Keratinocyte (primary cell): Measurements from ENCODE around the gene KRTAP10-12. TPM values are rescaled to one million over a fixed set of nuclear protein-coding genes. Genes with fewer than 3 reads are reported as not detected.

Source experiments
- DNase-seq: peaks from one replicate; pipeline ENCODE4 v3.0.0-alpha.2; 2011; ENCODE audit warnings: low read depth, missing footprints, low spot score
- FAIRE-seq: peaks from 2 replicates; lab custom pipeline; 2011; peaks lifted over from hg19 to GRCh38; lab: Jason Lieb, UNC
- H2AFZ ChIP-seq: 2 replicates; pipeline ENCODE4 v1.6.0; 2012; ENCODE audit warnings: low read length, control low read depth, inconsistent platforms; ENCODE audit not compliant: control insufficient read depth
- H3K27ac ChIP-seq: 2 replicates; pipeline ENCODE4 v1.5.1; 2011; ENCODE audit warnings: low read length; ENCODE audit not compliant: control insufficient read depth, insufficient read depth
- H3K27me3 ChIP-seq: 3 replicates; pipeline ENCODE4 v1.6.0; 2011; ENCODE audit warnings: low read length; ENCODE audit not compliant: control insufficient read depth, insufficient read depth; ENCODE audit errors: extremely low read depth
- H3K36me3 ChIP-seq, 2 experiments: 2 replicates in 1 of 2; 3 replicates in 1 of 2; pipeline ENCODE4 v1.5.1; 2011; ENCODE audit warnings: low read length in 2 of 2, mild to moderate bottlenecking in 1 of 2; ENCODE audit not compliant: control insufficient read depth in 2 of 2, insufficient read depth in 2 of 2; ENCODE audit errors: extremely low read depth in 1 of 2
- H3K4me1 ChIP-seq: 3 replicates; pipeline ENCODE4 v1.5.1; 2011; ENCODE audit warnings: low read length; ENCODE audit not compliant: control insufficient read depth, insufficient read depth; ENCODE audit errors: extremely low read depth
- H3K4me2 ChIP-seq: 3 replicates; pipeline ENCODE4 v1.6.0; 2011; ENCODE audit warnings: low read depth, low read length; ENCODE audit not compliant: control insufficient read depth, insufficient read depth; ENCODE audit errors: extremely low read depth
- H3K4me3 ChIP-seq, 3 experiments: fragments of 200-600 bp in 1 of 3; sonication (generic) in 1 of 3; 2 replicates in 2 of 3; 3 replicates in 1 of 3; pipeline ENCODE4 v1.5.1; 2011 to 2016; ENCODE audit warnings: low read length in 3 of 3, mild to moderate bottlenecking in 3 of 3, control low read depth in 2 of 3, inconsistent platforms in 1 of 3, low read depth in 1 of 3, mixed read lengths in 1 of 3, mixed run types in 1 of 3, moderate library complexity in 1 of 3; ENCODE audit not compliant: control insufficient read depth in 2 of 3, insufficient read depth in 2 of 3; ENCODE audit errors: extremely low read depth in 1 of 3
- H3K79me2 ChIP-seq: 2 replicates; pipeline ENCODE4 v1.6.0; 2012; ENCODE audit warnings: low read length; ENCODE audit not compliant: control insufficient read depth, insufficient read depth
- H3K9ac ChIP-seq: 3 replicates; pipeline ENCODE4 v1.6.0; 2011; ENCODE audit warnings: low read length; ENCODE audit not compliant: control insufficient read depth, insufficient read depth; ENCODE audit errors: extremely low read depth
- H3K9me1 ChIP-seq: 3 replicates; pipeline ENCODE4 v1.6.0; 2011; ENCODE audit warnings: low read length; ENCODE audit not compliant: control insufficient read depth, insufficient read depth; ENCODE audit errors: extremely low read depth
- H3K9me3 ChIP-seq: 2 replicates; pipeline ENCODE4 v1.5.1; 2012; ENCODE audit warnings: low read depth, low read length; ENCODE audit not compliant: control insufficient read depth
- H4K20me1 ChIP-seq: 3 replicates; pipeline ENCODE4 v1.6.0; 2011; ENCODE audit warnings: low read length; ENCODE audit not compliant: control insufficient read depth, insufficient read depth; ENCODE audit errors: extremely low read depth
- EZH2 ChIP-seq: IDR thresholded peaks from one replicate; pipeline ENCODE4 v1.6.1; 2012; ENCODE audit warnings: inconsistent platforms, mild to moderate bottlenecking, low read length, moderate library complexity
- dilution Hi-C: fragments of 300-500 bp; cut with MboI; formaldehyde crosslinking; loops from one replicate; pipeline ENCODE4 v1.7.0; 2020; ENCODE audit warnings: low sequenced_read_pairs; ENCODE audit not compliant: extremely low pct_ligation_motif_present
- polyA plus RNA-seq, 5 experiments: library from polyadenylated mRNA; depleted of rRNA in 3 of 5; stranded (reverse) in 3 of 5; stranded (forward) in 1 of 5; unstranded in 1 of 5; fragments of >200 nt; gene quantifications; 1 replicate in 1 of 5; 2 replicates in 3 of 5; 3 replicates in 1 of 5; pipeline versions ENCODE4 v1.2.1 to v1.2.3, GENCODE V29; 2011 to 2012; ENCODE audit warnings: missing spikeins in 2 of 5, low read depth in 1 of 5, low replicate concordance in 1 of 5
- TF ChIP-seq, protein P1 (sequence below), 3 experiments: IDR thresholded peaks in 1 of 3; conservative IDR thresholded peaks in 1 of 3; optimal IDR thresholded peaks in 1 of 3; 2 replicates in 2 of 3; 3 replicates in 1 of 3; pipeline versions ENCODE3 to v1.5.1; 2011; ENCODE audit warnings: low read length in 3 of 3, mild to moderate bottlenecking in 3 of 3, moderate library complexity in 2 of 3, control low read depth in 1 of 3, inconsistent platforms in 1 of 3; ENCODE audit not compliant: insufficient read depth in 2 of 3; ENCODE audit errors: extremely low read depth in 1 of 3

The KRTAP10-12 gene
- polyA plus RNA-seq, 1 donor (not counting 4 experiments of a cell fraction or from before 2014, with no cell fraction given): not detected

- dilution Hi-C loops: no loop called here
- Histone ChIP-seq H3K27ac (no peak within 1 kb of the TSS), H3K9me1 (no peaks in the 10 kb centered on the region), H3K4me2 (no peak within 1 kb of the TSS), H3K4me3 (no peak within 1 kb of the TSS), H4K20me1 (no peaks in the 10 kb centered on the region), H3K4me1 (no peaks in the 10 kb centered on the region), H3K9ac (no peak within 1 kb of the TSS), H3K9me3 (no peaks in the 10 kb centered on the region), H3K79me2 (no peaks in the 10 kb centered on the region), H2AFZ (no peak within 1 kb of the TSS), H3K27me3 (no peaks in the 10 kb centered on the region), H3K36me3 (no peaks in the 10 kb centered on the region)
- FAIRE-seq: no peak
- TF ChIP-seq EZH2: no peak
- DNase-seq: no peak
These were observed 42.3 kb upstream of the KRTAP10-12 start, which contains the start of gene KRTAP12-4 for GRCh38 chr21:44654576-44655175. Gene KRTAP12-4 (minus strand): TSS chr21:44654659. CDS start chr21:44654614, 45 bp downstream.

DNA sequence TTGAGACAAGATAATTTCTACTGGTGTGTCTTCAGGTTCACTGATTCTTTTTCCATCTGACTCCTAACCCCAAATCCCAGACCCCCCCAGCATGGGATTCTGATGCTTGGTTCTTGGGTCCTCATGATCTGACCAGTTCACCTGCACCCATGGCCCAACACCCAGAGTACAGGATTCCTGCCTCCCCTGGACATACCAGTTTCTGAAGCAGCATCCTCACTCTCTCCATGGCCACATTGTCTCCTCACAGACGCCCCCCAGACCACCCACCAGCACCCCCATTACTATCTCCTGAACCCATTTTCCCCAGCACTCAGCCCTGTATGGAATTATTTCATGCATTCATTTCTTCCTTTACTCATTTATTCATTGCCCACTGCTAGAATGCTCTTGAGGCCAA lies 40.1 kb upstream of the KRTAP10-12 start:
- Histone ChIP-seq H2AFZ (no peak overlapping the region), H3K9me3 (no peaks in the 10 kb centered on the region), H4K20me1 (no peaks in the 10 kb centered on the region), H3K4me2 (no peak overlapping the region), H3K27me3 (no peaks in the 10 kb centered on the region), H3K9ac (no peak overlapping the region), H3K27ac (no peak overlapping the region), H3K4me3 (no peak overlapping the region), H3K79me2 (no peaks in the 10 kb centered on the region), H3K36me3 (no peaks in the 10 kb centered on the region), H3K9me1 (no peaks in the 10 kb centered on the region), H3K4me1 (no peaks in the 10 kb centered on the region)
- dilution Hi-C loops: no loop called here
- no peak for DNase-seq
- FAIRE-seq: no peak
- TF ChIP-seq, protein P1, sequence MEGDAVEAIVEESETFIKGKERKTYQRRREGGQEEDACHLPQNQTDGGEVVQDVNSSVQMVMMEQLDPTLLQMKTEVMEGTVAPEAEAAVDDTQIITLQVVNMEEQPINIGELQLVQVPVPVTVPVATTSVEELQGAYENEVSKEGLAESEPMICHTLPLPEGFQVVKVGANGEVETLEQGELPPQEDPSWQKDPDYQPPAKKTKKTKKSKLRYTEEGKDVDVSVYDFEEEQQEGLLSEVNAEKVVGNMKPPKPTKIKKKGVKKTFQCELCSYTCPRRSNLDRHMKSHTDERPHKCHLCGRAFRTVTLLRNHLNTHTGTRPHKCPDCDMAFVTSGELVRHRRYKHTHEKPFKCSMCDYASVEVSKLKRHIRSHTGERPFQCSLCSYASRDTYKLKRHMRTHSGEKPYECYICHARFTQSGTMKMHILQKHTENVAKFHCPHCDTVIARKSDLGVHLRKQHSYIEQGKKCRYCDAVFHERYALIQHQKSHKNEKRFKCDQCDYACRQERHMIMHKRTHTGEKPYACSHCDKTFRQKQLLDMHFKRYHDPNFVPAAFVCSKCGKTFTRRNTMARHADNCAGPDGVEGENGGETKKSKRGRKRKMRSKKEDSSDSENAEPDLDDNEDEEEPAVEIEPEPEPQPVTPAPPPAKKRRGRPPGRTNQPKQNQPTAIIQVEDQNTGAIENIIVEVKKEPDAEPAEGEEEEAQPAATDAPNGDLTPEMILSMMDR (optimal IDR thresholded peaks at IDR 0.05 in 1 of 3, IDR thresholded peaks at IDR 0.05 in 1 of 3, conservative IDR thresholded peaks at IDR 0.05 in 1 of 3; ENCODE audit: extremely low read depth in 1 of 3, insufficient read depth in 2 of 3, low read length in 3 of 3): no peak
- TF ChIP-seq EZH2: no peak
